Activated B cell treated with CpG ODN at 0.5 μM for 24 hours (primary cell): Measurements from ENCODE around the gene ST8SIA4. TPM values are rescaled to one million over a fixed set of nuclear protein-coding genes. Genes with fewer than 3 reads are reported as not detected.

Experiments
- ATAC-seq: fragments of 200-7000 bp; cut with Tn5 transposase; one replicate; pipeline ENCODE4 v1.10.0; 2021; ENCODE audit warnings: low read depth, mild to moderate bottlenecking, moderate library complexity
- CTCF ChIA-PET: fragments of 350-600 bp; sonication (Branson Sonifier 250); formaldehyde crosslinking; loops from one replicate; lab custom pipeline; 2021; ENCODE audit warnings: antibody characterized with exemption; lab: Charles Lee
- POLR2A ChIA-PET: fragments of 350-600 bp; sonication (Branson Sonifier 250); formaldehyde crosslinking; loops from one replicate; lab custom pipeline; 2021; ENCODE audit warnings: antibody characterized with exemption; lab: Charles Lee
- DNase-seq: peaks from one replicate; pipeline ENCODE4 v3.0.0; 2022
- H3K27ac Mint-ChIP-seq: one replicate; pipeline ENCODE4 v1.8.0; 2020; ENCODE audit warnings: mixed read lengths
- H3K27me3 Mint-ChIP-seq: one replicate; pipeline ENCODE4 v1.8.0; 2021; ENCODE audit warnings: mixed read lengths
- H3K36me3 Mint-ChIP-seq: one replicate; pipeline ENCODE4 v1.8.0; 2021; ENCODE audit warnings: low read depth, mixed read lengths
- H3K4me1 Mint-ChIP-seq: one replicate; pipeline ENCODE4 v1.8.0; 2021; ENCODE audit warnings: mixed read lengths
- H3K4me3 Mint-ChIP-seq: one replicate; pipeline ENCODE4 v1.8.0; 2020; ENCODE audit warnings: mild to moderate bottlenecking, mixed read lengths
- H3K9me3 Mint-ChIP-seq: one replicate; pipeline ENCODE4 v1.8.0; 2020; ENCODE audit warnings: mixed read lengths
- intact Hi-C: fragments of 100-400 bp; cut with micrococcal nuclease; formaldehyde crosslinking; loops from one replicate; pipeline ENCODE4 v1.15.1; 2024
- total RNA-seq: library from RNA; stranded (reverse); gene quantifications from 2 replicates; pipeline ENCODE4 v1.2.3, GENCODE V29; 2022
- TF ChIP-seq, protein P1 (sequence below): fragments of 200-600 bp; IDR thresholded peaks from one replicate; pipeline ENCODE4 v1.8.0; 2022; ENCODE audit warnings: antibody characterized with exemption, mild to moderate bottlenecking

The ST8SIA4 gene
- total RNA-seq, 1 donor from 2014 or later = 125 TPM

DNA sequence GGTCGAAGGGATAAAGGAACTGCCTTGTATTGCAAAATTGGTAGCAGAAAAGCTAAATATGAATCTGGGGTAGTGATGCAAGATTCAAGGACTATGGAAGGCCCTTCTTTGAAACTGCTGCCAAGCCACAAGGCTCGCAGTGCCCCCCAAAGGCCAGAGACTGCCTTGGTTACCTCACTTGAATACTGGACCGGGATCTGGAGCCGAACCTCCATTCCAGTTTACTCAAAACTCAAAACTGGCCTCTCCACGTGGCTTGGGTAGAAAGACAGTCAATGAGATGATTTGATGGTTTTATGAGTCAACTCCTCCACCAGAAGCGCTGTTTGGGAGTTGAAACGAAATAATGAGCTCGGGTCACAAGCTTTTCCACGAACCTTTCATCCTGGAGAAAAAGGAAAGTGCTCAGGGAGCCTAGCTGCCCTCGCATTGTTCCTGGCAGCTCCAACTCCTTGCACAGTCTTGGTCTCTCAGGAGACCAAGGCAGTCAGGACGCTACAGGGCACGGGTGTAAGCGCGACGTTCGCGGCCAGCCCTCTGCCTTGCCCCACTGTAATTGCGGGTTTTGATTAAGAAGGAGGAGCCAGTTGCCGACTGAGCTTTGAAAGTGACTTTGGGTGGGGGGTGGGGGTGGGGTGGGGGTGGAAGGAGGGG lies 2.8 kb downstream of the ST8SIA4 start:
- ChIA-PET CTCF (interaction anchor here (0.8 to 5.3 kb wide), 14 partner anchors 13 to 278 kb away, joined by 3 to 39 read pairs (median 8); no protein-coding TSS in a partner anchor), POLR2A (interaction anchor here (0.6 to 9.2 kb wide), 32 partner anchors 9 to 1966 kb away, joined by 3 to 202 read pairs (median 6); partner anchors contain the start of gene FAM174A)
- ATAC-seq = no peak
- intact Hi-C loops = loop anchor here (1.0 to 5.0 kb wide), 8 partner anchors 11 to 1971 kb away; partner anchors contain the start of genes CHD1, FAM174A and PAM
- TF ChIP-seq, protein P1, sequence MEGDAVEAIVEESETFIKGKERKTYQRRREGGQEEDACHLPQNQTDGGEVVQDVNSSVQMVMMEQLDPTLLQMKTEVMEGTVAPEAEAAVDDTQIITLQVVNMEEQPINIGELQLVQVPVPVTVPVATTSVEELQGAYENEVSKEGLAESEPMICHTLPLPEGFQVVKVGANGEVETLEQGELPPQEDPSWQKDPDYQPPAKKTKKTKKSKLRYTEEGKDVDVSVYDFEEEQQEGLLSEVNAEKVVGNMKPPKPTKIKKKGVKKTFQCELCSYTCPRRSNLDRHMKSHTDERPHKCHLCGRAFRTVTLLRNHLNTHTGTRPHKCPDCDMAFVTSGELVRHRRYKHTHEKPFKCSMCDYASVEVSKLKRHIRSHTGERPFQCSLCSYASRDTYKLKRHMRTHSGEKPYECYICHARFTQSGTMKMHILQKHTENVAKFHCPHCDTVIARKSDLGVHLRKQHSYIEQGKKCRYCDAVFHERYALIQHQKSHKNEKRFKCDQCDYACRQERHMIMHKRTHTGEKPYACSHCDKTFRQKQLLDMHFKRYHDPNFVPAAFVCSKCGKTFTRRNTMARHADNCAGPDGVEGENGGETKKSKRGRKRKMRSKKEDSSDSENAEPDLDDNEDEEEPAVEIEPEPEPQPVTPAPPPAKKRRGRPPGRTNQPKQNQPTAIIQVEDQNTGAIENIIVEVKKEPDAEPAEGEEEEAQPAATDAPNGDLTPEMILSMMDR = no peak
- peaks cover 52% of the 10 kb centered on the region for H3K4me1 Mint-ChIP-seq
- H3K27me3 Mint-ChIP-seq = no peaks in the 10 kb centered on the region
- peaks cover 68% of the 10 kb centered on the region for H3K36me3 Mint-ChIP-seq
- no peak for DNase-seq
- peak overlapping the region; percentile 99 for H3K4me3 Mint-ChIP-seq
- H3K27ac Mint-ChIP-seq = peak overlapping the region; percentile 99
- H3K9me3 Mint-ChIP-seq = no peaks in the 10 kb centered on the region

DNA sequence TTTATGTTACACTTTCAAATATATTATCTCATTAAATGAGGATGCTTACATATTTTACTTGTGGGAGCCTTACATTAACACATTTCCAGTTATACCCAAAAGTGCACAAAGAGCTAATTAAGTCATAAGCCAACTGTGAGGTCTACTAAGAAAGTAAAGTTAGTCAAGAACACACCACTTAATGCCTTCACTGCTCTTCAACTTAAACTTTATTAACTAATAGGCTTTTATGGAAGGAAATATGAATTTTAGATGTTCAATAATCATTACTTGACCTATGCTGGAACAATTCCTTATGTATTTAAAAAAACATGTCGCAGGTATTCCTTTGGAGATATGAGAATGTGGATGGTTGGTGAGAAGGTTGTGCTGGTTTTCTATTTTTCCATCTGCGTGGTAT lies 3.4 kb downstream of the ST8SIA4 start:
- H3K4me1 Mint-ChIP-seq = peaks cover 50% of the 10 kb centered on the region
- peak overlapping the region; percentile 99 for H3K27ac Mint-ChIP-seq
- H3K36me3 Mint-ChIP-seq = peaks cover 72% of the 10 kb centered on the region
- ChIA-PET CTCF (interaction anchor here (0.8 to 5.3 kb wide), 11 partner anchors 12 to 277 kb away, joined by 3 to 39 read pairs (median 10); no protein-coding TSS in a partner anchor), POLR2A (interaction anchor here (1.1 to 9.2 kb wide), 16 partner anchors 10 to 1872 kb away, joined by 3 to 202 read pairs (median 12); partner anchors contain the start of gene FAM174A)
- no peak for DNase-seq
- no peaks in the 10 kb centered on the region for H3K9me3 Mint-ChIP-seq
- H3K4me3 Mint-ChIP-seq = peak overlapping the region; percentile 99
- TF ChIP-seq, protein P1 = no peak
- intact Hi-C loops = loop anchor here (1.0 to 5.0 kb wide), 8 partner anchors 10 to 1970 kb away; partner anchors contain the start of genes CHD1, FAM174A and PAM
- H3K27me3 Mint-ChIP-seq = no peaks in the 10 kb centered on the region
- no peak for ATAC-seq

DNA sequence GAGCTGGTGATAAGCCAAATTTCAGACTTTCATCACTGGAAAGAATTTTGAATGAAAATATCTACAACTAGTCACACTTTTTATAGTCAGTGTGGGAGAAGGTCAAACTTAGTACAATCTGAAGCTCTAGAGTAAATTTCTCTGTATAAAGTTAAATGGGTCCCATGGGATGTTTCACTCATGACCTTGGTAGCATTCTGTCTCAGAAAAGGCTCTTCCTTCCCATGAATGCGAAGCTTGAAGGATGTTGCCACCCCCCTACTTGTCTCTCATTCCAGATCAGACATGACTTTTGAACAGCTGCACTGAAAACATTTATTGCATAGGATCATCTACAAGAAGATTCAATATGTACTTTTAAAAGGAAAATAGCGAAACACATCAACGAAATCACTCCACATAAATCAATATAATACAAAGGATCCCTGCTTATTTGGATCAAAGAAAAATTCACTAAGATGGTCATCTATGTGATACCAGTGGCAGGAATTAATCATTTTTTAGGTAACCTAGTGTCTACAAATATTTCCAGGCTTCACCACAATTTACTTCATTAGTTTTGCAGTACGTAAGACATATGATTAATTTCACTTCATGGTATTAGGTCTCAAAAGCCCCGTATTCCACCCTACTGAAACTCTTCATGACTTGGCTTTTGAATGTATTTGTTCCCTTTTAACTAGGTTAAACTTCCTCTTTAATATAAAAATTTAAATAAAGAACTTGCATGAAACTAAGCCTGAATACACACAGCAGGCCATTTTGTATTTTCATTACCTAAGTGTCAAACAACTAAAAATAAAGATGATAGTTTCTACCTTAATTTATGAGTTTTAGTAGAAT lies 4.4 kb downstream of the ST8SIA4 start:
- DNase-seq (no peak), ATAC-seq (peak; percentile 2)
- TF ChIP-seq, protein P1 = no peak
- POLR2A ChIA-PET = interaction anchor here (0.6 to 9.2 kb wide), 14 partner anchors 11 to 121 kb away, joined by 3 to 199 read pairs (median 11); no protein-coding TSS in a partner anchor
- Mint-ChIP-seq H3K27ac (peak overlapping the region; percentile 99), H3K4me3 (peak overlapping the region; percentile 99), H3K27me3 (no peaks in the 10 kb centered on the region), H3K4me1 (peaks cover 57% of the 10 kb centered on the region), H3K9me3 (no peaks in the 10 kb centered on the region), H3K36me3 (peaks cover 72% of the 10 kb centered on the region)
- intact Hi-C loops = no loop called here
- CTCF ChIA-PET = interaction anchor here (2.8 to 5.3 kb wide), 2 partner anchors 12 to 124 kb away, joined by 13 to 39 read pairs; no protein-coding TSS in a partner anchor

DNA sequence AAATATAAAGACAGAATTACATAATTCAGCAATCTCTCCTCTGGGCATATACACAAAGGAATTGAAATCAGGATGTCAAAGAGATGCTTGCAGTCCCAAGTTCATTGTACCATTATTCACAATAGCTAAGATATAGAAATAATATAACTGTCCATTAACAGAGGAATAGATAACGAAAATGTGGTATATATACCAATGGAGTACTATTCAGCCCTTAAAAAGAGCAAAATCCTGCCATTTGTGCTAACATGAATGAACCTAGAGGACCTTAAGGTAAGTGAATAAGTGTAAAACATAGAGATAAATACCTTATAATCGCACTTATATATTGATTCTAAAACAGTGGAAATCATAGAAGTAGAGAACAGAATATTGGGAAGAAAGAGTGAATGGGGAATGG lies 7.0 kb downstream of the ST8SIA4 start:
- TF ChIP-seq, protein P1 = no peak
- ChIA-PET POLR2A (interaction anchor here (2.8 kb wide), 1 partner anchor 68 kb away, joined by 7 read pairs; no protein-coding TSS in a partner anchor), CTCF (no interaction called here)
- Mint-ChIP-seq H3K27ac (peak overlapping the region; percentile 62), H3K4me3 (peak overlapping the region; percentile 4), H3K27me3 (no peaks in the 10 kb centered on the region), H3K4me1 (peaks cover 71% of the 10 kb centered on the region), H3K36me3 (peaks cover 68% of the 10 kb centered on the region), H3K9me3 (no peaks in the 10 kb centered on the region)
- ATAC-seq (no peak), DNase-seq (no peak)
- intact Hi-C loops = no loop called here
